Type B pancreatic cell (in vitro differentiated cells): ENCODE results near the gene KRR1. TPM values are rescaled to one million over a fixed set of nuclear protein-coding genes. Genes with fewer than 3 reads are reported as not detected.
"Not testable (repeated sequence)": the region's sequence is repeated elsewhere in the genome, so short reads cannot be mapped to it uniquely, and the experiment has no call there.

ENCODE experiments used
- DNase-seq: peaks from one replicate; pipeline ENCODE4 v3.0.0; 2021; ENCODE audit warnings: mixed read lengths; ENCODE audit not compliant: unreplicated experiment; ENCODE audit errors: extremely low spot score
- H3K27ac Mint-ChIP-seq: 2 replicates; pipeline ENCODE4 v1.8.0; 2021; ENCODE audit warnings: mild to moderate bottlenecking, mixed read lengths
- H3K27me3 Mint-ChIP-seq: 2 replicates; pipeline ENCODE4 v1.8.0; 2021; ENCODE audit warnings: mixed read lengths
- H3K36me3 Mint-ChIP-seq: 2 replicates; pipeline ENCODE4 v1.8.0; 2021; ENCODE audit warnings: mixed read lengths
- H3K4me1 Mint-ChIP-seq: one replicate; pipeline ENCODE4 v1.8.0; 2021; ENCODE audit warnings: mixed read lengths; ENCODE audit not compliant: unreplicated experiment
- H3K4me3 Mint-ChIP-seq: 2 replicates; pipeline ENCODE4 v1.8.0; 2021; ENCODE audit warnings: mild to moderate bottlenecking, mixed read lengths
- H3K9me3 Mint-ChIP-seq: 2 replicates; pipeline ENCODE4 v1.8.0; 2021; ENCODE audit warnings: mixed read lengths
- total RNA-seq: library from RNA; stranded (reverse); gene quantifications from 2 replicates; pipeline ENCODE4 v1.2.1, GENCODE V29; 2021; ENCODE audit warnings: low replicate concordance
- TF ChIP-seq, protein P1 (sequence below): fragments of 200-600 bp; sonication (generic); conservative IDR thresholded peaks from 2 replicates; pipeline ENCODE4 v1.5.0; 2021; ENCODE audit warnings: antibody characterized with exemption, mild to moderate bottlenecking

KRR1 gene
- total RNA-seq, 1 donor from 2014 or later = 66.9 TPM

DNA sequence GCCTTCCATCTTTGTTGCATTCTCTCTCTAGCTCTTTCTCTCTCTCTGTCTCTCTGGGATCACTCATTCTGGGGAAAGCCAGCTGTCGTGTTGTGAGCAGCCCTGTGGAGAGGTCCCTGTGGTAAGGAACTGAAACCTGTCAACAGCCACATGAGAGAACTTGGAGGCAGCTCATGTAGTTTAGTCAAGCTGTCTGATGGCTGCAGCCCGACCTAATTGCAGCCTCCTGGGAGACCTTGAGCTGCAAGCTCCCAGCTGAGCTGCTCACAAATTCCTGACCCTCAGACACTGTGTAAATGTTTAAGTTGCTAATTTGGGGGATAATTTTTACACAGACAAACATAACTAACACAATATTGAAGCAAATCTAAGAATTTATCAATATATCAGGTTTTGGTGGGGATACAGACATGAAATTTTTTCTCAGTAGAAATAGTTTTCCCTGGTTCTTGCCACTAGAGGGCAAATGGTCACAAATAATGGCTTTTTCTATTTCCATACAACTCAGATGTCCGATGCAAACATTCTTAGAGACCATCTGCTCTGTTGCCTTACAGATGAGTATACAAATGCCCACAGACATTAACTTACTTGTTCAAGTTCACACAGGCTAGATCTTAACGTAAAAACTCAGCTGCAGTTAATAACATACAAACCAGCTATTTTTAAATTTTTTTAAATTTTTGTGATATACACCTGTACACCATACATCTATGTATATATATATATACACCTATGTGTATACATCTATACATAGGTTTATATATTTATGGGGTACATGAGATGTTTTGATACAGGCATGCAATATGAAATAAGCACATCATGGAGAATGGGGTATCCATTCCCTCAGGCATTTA is 15.5 kb upstream of the KRR1 start:
- H3K4me1 Mint-ChIP-seq = peaks cover 19% of the 10 kb centered on the region
- H3K27ac Mint-ChIP-seq = peak overlapping the region; percentile 52
- TF ChIP-seq, protein P1, sequence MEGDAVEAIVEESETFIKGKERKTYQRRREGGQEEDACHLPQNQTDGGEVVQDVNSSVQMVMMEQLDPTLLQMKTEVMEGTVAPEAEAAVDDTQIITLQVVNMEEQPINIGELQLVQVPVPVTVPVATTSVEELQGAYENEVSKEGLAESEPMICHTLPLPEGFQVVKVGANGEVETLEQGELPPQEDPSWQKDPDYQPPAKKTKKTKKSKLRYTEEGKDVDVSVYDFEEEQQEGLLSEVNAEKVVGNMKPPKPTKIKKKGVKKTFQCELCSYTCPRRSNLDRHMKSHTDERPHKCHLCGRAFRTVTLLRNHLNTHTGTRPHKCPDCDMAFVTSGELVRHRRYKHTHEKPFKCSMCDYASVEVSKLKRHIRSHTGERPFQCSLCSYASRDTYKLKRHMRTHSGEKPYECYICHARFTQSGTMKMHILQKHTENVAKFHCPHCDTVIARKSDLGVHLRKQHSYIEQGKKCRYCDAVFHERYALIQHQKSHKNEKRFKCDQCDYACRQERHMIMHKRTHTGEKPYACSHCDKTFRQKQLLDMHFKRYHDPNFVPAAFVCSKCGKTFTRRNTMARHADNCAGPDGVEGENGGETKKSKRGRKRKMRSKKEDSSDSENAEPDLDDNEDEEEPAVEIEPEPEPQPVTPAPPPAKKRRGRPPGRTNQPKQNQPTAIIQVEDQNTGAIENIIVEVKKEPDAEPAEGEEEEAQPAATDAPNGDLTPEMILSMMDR = peak; percentile 92
- H3K36me3 Mint-ChIP-seq = no peaks in the 10 kb centered on the region
- H3K4me3 Mint-ChIP-seq = no peak overlapping the region
- no peaks in the 10 kb centered on the region for H3K27me3 Mint-ChIP-seq
- no peak for DNase-seq
- no peaks in the 10 kb centered on the region for H3K9me3 Mint-ChIP-seq

DNA sequence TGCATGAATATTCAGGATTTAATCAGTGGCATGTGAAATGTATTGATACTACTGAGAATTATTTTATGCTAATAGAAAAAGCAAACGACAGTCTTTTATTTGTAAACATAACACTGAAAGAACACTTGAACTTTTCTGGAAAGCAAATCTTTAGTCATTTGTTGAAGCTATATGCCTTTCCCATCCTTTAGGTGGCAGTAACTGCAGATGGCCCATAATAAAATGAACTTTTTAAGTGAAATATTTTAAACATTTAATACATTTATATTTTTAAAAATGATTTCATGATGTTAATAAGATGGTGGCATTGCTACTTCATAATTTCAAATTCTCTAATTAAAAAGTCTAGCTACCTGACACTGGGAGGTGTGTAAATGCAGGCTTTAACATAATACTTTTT is 13.9 kb upstream of the KRR1 start:
- Mint-ChIP-seq H3K4me1 (peaks cover 19% of the 10 kb centered on the region), H3K4me3 (no peak overlapping the region), H3K27ac (no peak overlapping the region), H3K27me3 (peaks cover 3% of the 10 kb centered on the region), H3K36me3 (no peaks in the 10 kb centered on the region), H3K9me3 (no peaks in the 10 kb centered on the region)
- TF ChIP-seq, protein P1 = peak; percentile 59
- no peak for DNase-seq

DNA sequence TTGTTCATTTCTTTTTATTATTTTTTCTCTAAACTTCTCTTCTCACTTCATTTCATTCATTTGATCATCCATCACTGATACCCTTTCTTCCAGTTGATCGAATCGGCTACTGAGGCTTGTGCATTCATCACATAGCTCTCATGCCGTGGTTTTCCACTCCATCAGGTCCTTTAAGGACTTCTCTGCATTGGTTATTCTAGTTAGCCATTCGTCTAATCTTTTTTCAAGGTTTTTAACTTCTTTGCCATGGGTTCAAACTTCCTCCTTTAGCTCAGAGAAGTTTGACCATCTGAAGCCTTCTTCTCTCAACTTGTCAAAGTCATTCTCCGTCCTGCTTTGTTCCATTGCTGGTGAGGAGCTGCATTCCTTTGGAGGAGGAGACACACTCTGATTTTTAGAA is 10.7 kb upstream of the KRR1 start:
- H3K36me3 Mint-ChIP-seq, DNase-seq, H3K9me3 Mint-ChIP-seq, H3K27ac Mint-ChIP-seq, H3K27me3 Mint-ChIP-seq, H3K4me3 Mint-ChIP-seq: not testable (repeated sequence)
- peaks cover 18% of the 10 kb centered on the region for H3K4me1 Mint-ChIP-seq

DNA sequence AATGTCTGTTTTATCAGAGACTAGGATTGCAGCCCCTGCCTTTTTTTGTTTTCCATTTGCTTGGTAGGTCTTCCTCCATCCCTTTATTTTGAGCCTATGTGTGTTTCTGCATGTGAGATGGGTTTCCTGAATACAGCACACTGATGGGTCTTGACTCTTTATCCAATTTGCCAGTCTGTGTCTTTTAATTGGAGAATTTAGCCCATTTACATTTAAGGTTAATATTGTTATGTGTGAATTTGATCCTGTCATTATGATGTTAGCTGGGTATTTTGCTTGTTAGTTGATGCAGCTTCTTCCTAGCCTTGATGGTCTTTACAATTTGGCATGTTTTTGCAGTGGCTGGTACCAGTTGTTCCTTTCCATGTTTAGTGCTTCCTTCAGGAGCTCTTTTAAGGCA is 9.8 kb upstream of the KRR1 start:
- H3K9me3 Mint-ChIP-seq, H3K27me3 Mint-ChIP-seq: not testable (repeated sequence)

DNA sequence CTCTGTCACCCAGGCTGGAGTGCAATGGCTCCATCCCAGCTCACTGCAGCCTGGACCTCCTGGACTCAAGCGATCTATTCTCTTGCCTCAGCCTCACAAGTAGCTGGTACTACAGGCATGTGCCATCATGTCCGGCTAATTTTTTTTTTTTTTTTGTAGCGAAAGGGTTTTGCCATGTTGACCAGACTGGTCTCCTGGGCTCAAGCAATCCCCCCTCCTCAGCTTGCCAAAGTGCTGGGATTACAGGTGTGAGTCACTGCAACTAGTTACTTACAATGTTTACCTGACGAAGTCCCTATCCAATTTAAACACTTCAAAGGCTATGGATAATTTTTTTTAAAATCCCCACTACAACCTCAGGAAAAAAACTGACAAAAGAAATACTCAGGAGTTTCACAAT is 1.8 kb downstream of the KRR1 start:
- Mint-ChIP-seq H3K27me3 (no peaks in the 10 kb centered on the region), H3K27ac (peak overlapping the region; percentile 97), H3K9me3 (no peaks in the 10 kb centered on the region), H3K36me3 (peaks cover 5% of the 10 kb centered on the region), H3K4me3 (peak overlapping the region; percentile 99), H3K4me1 (peaks cover 20% of the 10 kb centered on the region)
- no peak for DNase-seq
- TF ChIP-seq, protein P1 = no peak

More for the DNA sequence above, 9.8 kb upstream of the KRR1 start:
- H3K4me1 Mint-ChIP-seq = peaks cover 11% of the 10 kb centered on the region
- DNase-seq, H3K27ac Mint-ChIP-seq, H3K4me3 Mint-ChIP-seq, H3K36me3 Mint-ChIP-seq: not testable (repeated sequence)

DNA sequence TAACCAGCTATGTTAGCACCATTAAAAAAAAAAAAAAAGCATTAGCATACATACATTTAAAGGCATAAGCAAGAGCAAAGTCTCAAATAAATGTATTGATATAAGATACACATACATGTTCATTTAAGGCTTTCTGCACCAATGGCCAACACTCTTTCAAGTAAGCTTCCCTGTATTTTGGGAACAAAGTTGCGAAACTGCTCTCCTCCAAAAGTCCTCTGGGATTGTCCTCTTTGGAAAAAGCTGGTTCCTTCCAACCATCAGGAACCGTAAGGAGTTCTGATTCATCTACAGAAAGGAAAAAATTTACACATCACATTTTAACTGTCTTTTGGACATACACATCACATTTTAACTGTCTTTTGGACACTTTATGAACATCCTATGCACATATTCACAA is 3.2 kb downstream of the KRR1 start:
- H3K9me3 Mint-ChIP-seq = no peaks in the 10 kb centered on the region
- DNase-seq = no peak
- H3K4me1 Mint-ChIP-seq = peaks cover 20% of the 10 kb centered on the region
- H3K27ac Mint-ChIP-seq = peak overlapping the region; percentile 5
- no peaks in the 10 kb centered on the region for H3K27me3 Mint-ChIP-seq
- peak overlapping the region; percentile 50 for H3K4me3 Mint-ChIP-seq
- TF ChIP-seq, protein P1 = no peak
- peaks cover 8% of the 10 kb centered on the region for H3K36me3 Mint-ChIP-seq
